BLaER1 treated with 17β-estradiol and CSF1 and Interleukin-3, amounts not matched to agents 10 nM and 100 nM (cell line): ENCODE data around the gene OGT.
"Not testable (repeated sequence)": the region's sequence is repeated elsewhere in the genome, so short reads cannot be mapped to it uniquely, and the experiment has no call there.

ENCODE experiments used
- H3K27ac ChIP-seq, 11 experiments: shearing (Covaris generic); formaldehyde crosslinking; 2 replicates each; pipeline ENCODE4 v1.8.1; 2022
- H3K27me3 ChIP-seq, 11 experiments: shearing (Covaris generic); formaldehyde crosslinking; 2 replicates each; pipeline ENCODE4 v1.8.1; 2022
- H3K36me3 ChIP-seq, 11 experiments: shearing (Covaris generic); formaldehyde crosslinking; 2 replicates each; pipeline ENCODE4 v1.8.1; 2022
- H3K4me1 ChIP-seq, 10 experiments: shearing (Covaris generic); formaldehyde crosslinking; 2 replicates each; pipeline ENCODE4 v1.8.1; 2022
- H3K4me2 ChIP-seq, 11 experiments: shearing (Covaris generic); formaldehyde crosslinking; 2 replicates each; pipeline ENCODE4 v1.8.1; 2022
- H3K4me3 ChIP-seq, 10 experiments: shearing (Covaris generic); formaldehyde crosslinking; 2 replicates each; pipeline ENCODE4 v1.8.1; 2022
- H3K9ac ChIP-seq, 11 experiments: shearing (Covaris generic); formaldehyde crosslinking; 2 replicates each; pipeline ENCODE4 v1.8.1; 2022
- H3K9me3 ChIP-seq, 11 experiments: shearing (Covaris generic); formaldehyde crosslinking; replicated peaks in 1 of 11; 2 replicates each; pipeline ENCODE4 v1.8.1; 2022
- H4K20me1 ChIP-seq, 11 experiments: shearing (Covaris generic); formaldehyde crosslinking; 2 replicates each; pipeline ENCODE4 v1.8.1; 2022
- Cebpa-rat ChIP-seq, 11 experiments: shearing (Covaris generic); IDR thresholded peaks; 2 replicates each; pipeline ENCODE4 v1.8.1; 2022

OGT gene

DNA sequence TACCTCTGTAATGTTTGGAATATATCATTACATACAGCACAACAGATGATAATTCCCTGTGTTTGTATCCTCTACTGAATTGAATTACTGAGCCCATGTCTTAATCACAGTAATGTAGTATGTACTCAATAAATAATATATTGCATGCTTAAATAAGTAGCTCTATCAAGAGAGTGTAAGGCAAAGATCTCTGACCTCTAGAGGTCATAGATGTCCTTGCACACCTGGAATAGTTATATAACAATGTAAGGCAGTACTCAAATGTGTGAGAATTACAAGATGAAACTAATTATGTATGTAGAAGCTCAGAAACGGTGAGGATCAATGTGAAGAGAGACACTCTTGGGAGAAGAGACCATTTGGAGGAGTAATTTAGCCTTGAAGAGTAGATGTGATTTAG, 31.0 kb downstream of the OGT start:
- peaks cover 34 to 96% (median 74%) of the 10 kb centered on the region in 11 experiments; a peak in 18 of 22 replicates for H4K20me1 ChIP-seq
- H3K9me3 ChIP-seq: no peaks in the 10 kb centered on the region
- H3K36me3 ChIP-seq: peaks cover 93 to 100% (median 98%) of the 10 kb centered on the region in 11 experiments
- H3K4me2 ChIP-seq: no peak overlapping the region
- H3K4me1 ChIP-seq: no peaks in the 10 kb centered on the region
- no peak for TF ChIP-seq Cebpa-rat (IDR thresholded peaks at IDR 0.05)
- no peak overlapping the region for H3K27ac ChIP-seq
- H3K27me3 ChIP-seq: peaks cover 72 to 100% (median 95%) of the 10 kb centered on the region in 11 experiments
- H3K9ac ChIP-seq: no peak overlapping the region
- no peak overlapping the region for H3K4me3 ChIP-seq

DNA sequence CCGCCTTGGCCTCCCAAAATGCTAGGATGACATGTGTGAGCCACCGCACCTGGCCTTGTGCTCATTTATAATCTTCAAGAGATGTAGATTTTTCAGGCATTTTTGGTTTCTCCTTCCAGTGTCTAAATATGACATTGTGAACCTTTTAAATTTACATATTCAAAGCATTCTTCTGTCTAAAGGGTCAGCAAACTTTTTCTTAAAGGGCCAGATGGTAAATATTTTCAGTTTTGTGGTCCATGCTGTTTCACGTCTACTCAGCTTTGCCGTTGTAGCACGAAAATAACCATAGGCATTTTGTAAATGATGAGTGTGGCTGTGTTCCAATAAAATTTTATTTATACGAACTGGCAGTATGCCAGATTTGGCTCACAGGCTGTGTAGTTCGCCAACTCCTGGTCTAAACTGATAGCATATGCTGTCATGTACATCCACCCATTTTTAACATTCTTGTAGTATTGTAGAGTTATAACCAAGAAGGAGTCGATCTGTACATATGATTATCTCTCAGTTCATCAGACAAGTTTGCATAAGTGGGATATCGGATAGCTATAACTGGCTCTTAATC, 32.7 kb downstream of the OGT start:
- Histone ChIP-seq H3K36me3 (peaks cover 90 to 100% (median 94%) of the 10 kb centered on the region in 11 experiments), H3K4me2 (no peak overlapping the region), H3K4me3 (no peak overlapping the region), H3K27ac (no peak overlapping the region), H3K9me3 (no peaks in the 10 kb centered on the region), H4K20me1 (peaks cover 30 to 93% (median 72%) of the 10 kb centered on the region in 11 experiments; a peak in 18 of 22 replicates), H3K27me3 (peaks cover 72 to 98% (median 89%) of the 10 kb centered on the region in 11 experiments), H3K4me1 (no peaks in the 10 kb centered on the region), H3K9ac (no peak overlapping the region)
- no peak for TF ChIP-seq Cebpa-rat (IDR thresholded peaks at IDR 0.05)

DNA sequence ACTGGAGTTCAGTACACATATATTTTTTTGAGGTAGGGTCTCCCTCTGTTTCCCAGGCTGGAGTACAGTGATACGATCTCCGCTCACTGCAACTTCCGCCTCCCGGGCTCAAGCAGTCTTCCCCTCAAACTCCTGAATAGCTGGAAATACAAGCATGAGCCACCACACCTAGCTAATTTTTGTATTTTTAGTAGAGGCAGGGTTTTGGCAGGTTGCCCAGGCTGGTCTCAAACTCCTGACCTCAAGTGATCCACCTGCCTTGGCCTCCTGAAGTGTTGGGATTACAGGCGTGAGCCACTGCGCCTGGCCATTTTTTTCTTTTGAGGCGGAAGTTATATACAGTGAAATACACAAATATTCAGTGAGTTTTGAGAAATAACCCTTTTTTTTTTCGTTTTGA, 38.5 kb downstream of the OGT start:
- not testable (repeated sequence) for H3K9me3 ChIP-seq, H3K4me1 ChIP-seq, H3K4me3 ChIP-seq, H3K9ac ChIP-seq, H3K4me2 ChIP-seq, H3K27ac ChIP-seq
- H3K36me3 ChIP-seq: peaks cover 82 to 100% (median 93%) of the 10 kb centered on the region in 11 experiments
- peaks cover 73 to 96% (median 88%) of the 10 kb centered on the region in 11 experiments for H3K27me3 ChIP-seq
- peaks cover 18 to 94% (median 47%) of the 10 kb centered on the region in 11 experiments; a peak in 17 of 22 replicates for H4K20me1 ChIP-seq

GRCh38 chrX:71573590-71573989, 40.7 kb downstream of the OGT start:
- no peak overlapping the region for H3K9ac ChIP-seq
- no peak for TF ChIP-seq Cebpa-rat (IDR thresholded peaks at IDR 0.05)
- no peak overlapping the region for H3K4me2 ChIP-seq
- H3K4me3 ChIP-seq: no peak overlapping the region
- H3K9me3 ChIP-seq: 0 out of 22 replicates have a peak, but pooled peaks cover 0 to 4% (median 0%) of the 10 kb centered on the region in 11 experiments
- H4K20me1 ChIP-seq: peaks cover 11 to 82% (median 30%) of the 10 kb centered on the region in 11 experiments; a peak in 17 of 22 replicates
- H3K27ac ChIP-seq: no peak overlapping the region
- H3K4me1 ChIP-seq: no peaks in the 10 kb centered on the region
- peaks cover 62 to 86% (median 75%) of the 10 kb centered on the region in 11 experiments for H3K27me3 ChIP-seq
- peaks cover 65 to 88% (median 82%) of the 10 kb centered on the region in 11 experiments for H3K36me3 ChIP-seq

DNA sequence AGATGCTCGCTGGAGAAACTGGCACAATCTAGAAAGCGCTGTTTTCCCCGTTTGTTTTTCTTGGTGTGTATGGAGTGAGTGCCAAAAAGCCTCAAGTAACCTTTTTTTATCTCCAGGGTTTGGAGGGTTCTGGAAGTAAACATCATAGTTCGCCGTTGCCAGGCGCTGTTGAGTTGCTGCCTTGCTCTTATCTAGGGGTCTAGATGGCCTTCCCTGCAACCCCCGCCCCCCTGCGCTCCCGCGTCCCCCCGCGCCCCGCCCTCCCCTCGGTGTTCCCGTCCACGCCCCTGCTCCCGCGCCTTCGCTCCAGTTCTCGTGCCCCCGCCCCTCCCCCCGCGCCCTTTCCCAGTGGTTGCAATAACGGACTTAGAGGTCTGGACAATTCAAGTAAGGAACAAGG, 44.8 kb downstream of the OGT start:
- Histone ChIP-seq H3K9ac (no peak overlapping the region), H3K27ac (no peak overlapping the region), H3K4me1 (no peaks in the 10 kb centered on the region), H3K9me3 (0 out of 22 replicates have a peak, but pooled peaks cover 0 to 8% (median 0%) of the 10 kb centered on the region in 11 experiments), H3K4me2 (no peak overlapping the region), H4K20me1 (peaks cover under 1 to 59% (median 12%) of the 10 kb centered on the region in 11 experiments; a peak in 15 of 22 replicates), H3K36me3 (peaks cover 32 to 57% (median 47%) of the 10 kb centered on the region in 11 experiments; a peak in 20 of 22 replicates), H3K27me3 (peaks cover 47 to 72% (median 61%) of the 10 kb centered on the region in 11 experiments), H3K4me3 (no peak overlapping the region)
- no peak for TF ChIP-seq Cebpa-rat (IDR thresholded peaks at IDR 0.05)

DNA sequence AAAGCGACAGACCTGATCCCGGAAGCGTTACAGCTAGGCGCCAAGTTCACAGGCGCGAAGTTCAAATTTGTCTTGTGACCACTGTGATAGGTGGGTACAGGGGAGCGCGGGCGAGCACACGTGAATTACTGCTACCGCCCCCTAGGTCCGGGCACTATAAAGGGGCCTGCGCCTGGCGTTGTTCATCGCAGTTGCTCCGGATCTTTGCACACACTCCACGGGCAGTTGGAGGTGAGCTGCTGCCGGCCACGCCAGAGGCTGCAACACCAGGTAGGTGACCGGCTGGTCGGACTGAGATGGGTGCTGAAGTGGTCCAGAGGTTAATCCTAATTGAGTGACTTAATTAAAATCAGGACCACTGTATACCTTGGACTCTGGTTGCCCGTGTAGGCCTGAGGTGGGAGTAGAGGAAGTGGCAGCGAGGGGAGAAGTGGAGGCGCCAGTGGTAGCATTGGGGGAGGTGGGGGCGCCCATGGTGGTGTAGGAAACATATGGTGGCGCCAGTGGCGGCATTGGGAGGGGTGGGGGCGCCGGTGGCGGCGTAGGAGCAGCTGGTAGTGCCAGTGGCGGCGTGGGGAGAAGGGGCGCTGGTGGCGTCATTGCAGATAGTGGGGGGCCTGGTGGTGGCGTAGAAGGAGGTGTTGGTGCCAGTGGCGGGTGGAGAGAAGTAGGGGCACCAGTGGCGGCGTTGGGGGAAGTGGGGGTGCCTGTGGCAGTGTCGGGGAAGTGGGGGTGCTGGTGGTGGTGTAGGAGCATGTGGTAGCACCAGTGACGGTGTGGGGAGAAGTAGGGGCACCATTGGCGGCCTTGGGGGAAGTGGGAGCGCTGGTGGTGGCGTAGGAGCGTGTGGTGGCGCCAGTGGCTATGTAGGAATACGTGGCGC, 45.6 kb downstream of the OGT start, which contains the start of gene GCNA:
Gene GCNA, plus strand, starts transcription at position 185 of the 883 bp plus-strand sequence. CDS start 2,385 bp downstream, outside the sequence.
- Histone ChIP-seq H3K4me3 (no peak within 1 kb of the TSS), H3K4me1 (no peaks in the 10 kb centered on the region), H3K4me2 (no peak within 1 kb of the TSS), H4K20me1 (peaks cover 0 to 51% (median 9%) of the 10 kb centered on the region in 11 experiments; a peak in 13 of 22 replicates), H3K9me3 (0 out of 22 replicates have a peak, but pooled peaks cover 0 to 8% (median 0%) of the 10 kb centered on the region in 11 experiments), H3K9ac (no peak within 1 kb of the TSS), H3K36me3 (peaks cover 24 to 50% (median 38%) of the 10 kb centered on the region in 11 experiments; a peak in 20 of 22 replicates), H3K27me3 (peaks cover 44 to 71% (median 57%) of the 10 kb centered on the region in 11 experiments), H3K27ac (no peak within 1 kb of the TSS)
- no peak for TF ChIP-seq Cebpa-rat (IDR thresholded peaks at IDR 0.05)

DNA sequence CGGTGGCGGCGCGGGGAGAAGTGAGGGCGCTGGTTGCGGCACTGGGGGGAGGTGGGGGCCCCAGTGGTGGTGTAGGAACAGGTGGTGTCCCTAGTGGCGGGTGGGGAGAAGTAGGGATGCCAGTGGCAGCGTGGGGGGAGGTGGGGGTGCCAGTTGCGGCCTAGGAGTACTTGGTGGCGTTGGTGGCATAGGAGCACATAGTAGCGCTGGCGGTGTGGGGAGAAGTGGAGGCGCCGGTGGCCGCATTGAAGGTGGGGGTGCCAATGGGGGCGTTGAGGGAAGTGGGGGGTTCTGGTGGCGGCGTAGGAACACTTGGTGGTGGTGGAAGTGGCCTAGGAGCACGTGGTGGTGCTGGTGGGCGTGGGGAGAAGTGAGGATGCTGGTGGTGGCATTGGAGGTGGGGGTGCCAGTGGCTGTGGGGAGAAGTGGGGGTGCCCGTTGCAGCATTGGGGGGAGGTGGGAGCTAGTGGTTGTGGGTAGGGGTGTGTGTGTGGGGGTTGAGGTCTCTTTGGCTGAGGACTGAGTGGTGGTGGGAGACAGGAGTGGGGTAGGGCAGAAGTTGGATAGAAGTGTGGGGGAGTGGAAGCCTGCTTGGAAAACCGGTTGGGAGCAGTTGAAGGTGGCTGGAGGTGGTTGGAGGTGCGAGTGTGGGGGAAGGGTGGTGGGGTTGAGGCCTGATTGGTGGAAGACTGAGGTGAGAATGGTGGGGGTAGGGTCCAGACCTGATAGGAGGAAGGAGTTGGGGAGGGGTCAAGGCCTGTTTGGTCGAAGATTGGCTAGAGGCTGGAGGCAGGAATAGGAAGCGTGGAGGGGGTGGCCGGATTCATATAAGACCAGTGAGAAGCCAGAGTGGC, 46.5 kb downstream of the OGT start:
- 0 out of 22 replicates have a peak, but pooled peaks cover 0 to 8% (median 0%) of the 10 kb centered on the region in 11 experiments for H3K9me3 ChIP-seq
- no peak overlapping the region for H3K4me3 ChIP-seq
- TF ChIP-seq Cebpa-rat (IDR thresholded peaks at IDR 0.05): no peak
- H3K4me1 ChIP-seq: no peaks in the 10 kb centered on the region
- H3K9ac ChIP-seq: no peak overlapping the region
- peaks cover 15 to 43% (median 30%) of the 10 kb centered on the region in 11 experiments; a peak in 20 of 22 replicates for H3K36me3 ChIP-seq
- peaks cover 36 to 63% (median 52%) of the 10 kb centered on the region in 11 experiments for H3K27me3 ChIP-seq
- H3K27ac ChIP-seq: no peak overlapping the region
- H3K4me2 ChIP-seq: no peak overlapping the region
- H4K20me1 ChIP-seq: peaks cover 0 to 43% (median 5%) of the 10 kb centered on the region in 11 experiments; a peak in 11 of 22 replicates

- peaks cover 11 to 37% (median 24%) of the 10 kb centered on the region in 11 experiments; a peak in 20 of 22 replicates for H3K36me3 ChIP-seq
- H3K9ac ChIP-seq: no peak overlapping the region
- H3K9me3 ChIP-seq: 0 out of 22 replicates have a peak, but pooled peaks cover 0 to 8% (median 0%) of the 10 kb centered on the region in 11 experiments
- no peak overlapping the region for H3K4me3 ChIP-seq
- no peak for TF ChIP-seq Cebpa-rat (IDR thresholded peaks at IDR 0.05)
- no peak overlapping the region for H3K4me2 ChIP-seq
- no peak overlapping the region for H3K27ac ChIP-seq
- peaks cover 0 to 37% (median 5%) of the 10 kb centered on the region in 11 experiments; a peak in 11 of 22 replicates for H4K20me1 ChIP-seq
- peaks cover 30 to 58% (median 48%) of the 10 kb centered on the region in 11 experiments for H3K27me3 ChIP-seq
- H3K4me1 ChIP-seq: no peaks in the 10 kb centered on the region
These were observed 47.1 kb downstream of the OGT start for GRCh38 chrX:71579990-71580380.
